ENCODE measurements around the gene ZFPM1. TPM values are rescaled to one million over a fixed set of nuclear protein-coding genes. Genes with fewer than 3 reads are reported as not detected.
"Not testable (repeated sequence)": the region's sequence is repeated elsewhere in the genome, so short reads cannot be mapped to it uniquely, and the experiment has no call there.

Gene ZFPM1
- total RNA-seq, 1 donor from 2014 or later = 1.2 TPM

- DNase-seq = no peak
Observed at GRCh38 chr16:88466175-88466862, 13.2 kb downstream of the ZFPM1 start.

DNA sequence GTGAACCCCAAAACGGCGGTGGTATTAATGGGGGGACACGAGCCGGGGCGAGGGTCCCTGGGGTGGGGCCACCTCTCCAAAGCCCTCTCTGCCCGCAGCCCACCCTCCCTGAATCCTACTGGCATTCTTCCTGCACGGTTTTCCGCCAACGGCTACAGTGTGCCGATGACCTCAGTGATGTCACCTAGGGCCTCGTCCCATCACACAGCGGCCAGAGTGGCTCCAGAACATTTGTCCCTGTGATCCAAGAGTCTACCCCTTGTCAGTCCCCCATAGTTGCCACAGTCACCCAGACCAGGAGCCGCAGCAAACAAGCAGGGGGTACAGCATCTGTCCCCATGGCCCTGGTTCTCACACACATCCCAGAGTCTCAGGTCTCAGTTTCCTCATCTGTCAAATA lies 13.9 kb downstream of the ZFPM1 start:
- DNase-seq = no peak

GRCh38 chr16:88467541-88467944 lies 14.5 kb downstream of the ZFPM1 start:
- DNase-seq = no peak

GRCh38 chr16:88468275-88469129 lies 15.4 kb downstream of the ZFPM1 start:
- DNase-seq = no peak

- no peak for DNase-seq
Observed at GRCh38 chr16:88469615-88470395, 16.7 kb downstream of the ZFPM1 start.

- DNase-seq = not testable (repeated sequence)
Observed at GRCh38 chr16:88470396-88470680, 17.3 kb downstream of the ZFPM1 start.

DNA sequence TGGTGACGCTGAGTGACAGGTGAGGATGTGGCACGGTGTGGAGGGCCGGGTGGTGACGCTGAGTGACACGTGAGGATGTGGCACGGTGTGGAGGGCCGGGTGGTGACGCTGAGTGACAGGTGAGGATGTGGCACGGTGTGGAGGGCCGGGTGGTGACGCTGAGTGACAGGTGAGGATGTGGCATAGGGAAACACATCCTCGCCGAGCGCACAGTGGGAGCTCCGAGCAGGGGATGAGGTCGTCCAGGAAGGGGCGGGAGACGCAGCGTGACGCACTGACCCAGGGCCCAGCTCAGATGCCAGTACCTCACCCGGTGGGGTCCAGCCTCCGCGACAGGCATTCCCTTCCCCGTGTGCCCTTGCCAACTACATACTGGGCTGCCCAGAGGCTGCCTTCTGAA lies 17.6 kb downstream of the ZFPM1 start:
- DNase-seq = not testable (repeated sequence)

- DNase-seq = no peak
Observed at GRCh38 chr16:88471115-88471514, 18.0 kb downstream of the ZFPM1 start.

DNA sequence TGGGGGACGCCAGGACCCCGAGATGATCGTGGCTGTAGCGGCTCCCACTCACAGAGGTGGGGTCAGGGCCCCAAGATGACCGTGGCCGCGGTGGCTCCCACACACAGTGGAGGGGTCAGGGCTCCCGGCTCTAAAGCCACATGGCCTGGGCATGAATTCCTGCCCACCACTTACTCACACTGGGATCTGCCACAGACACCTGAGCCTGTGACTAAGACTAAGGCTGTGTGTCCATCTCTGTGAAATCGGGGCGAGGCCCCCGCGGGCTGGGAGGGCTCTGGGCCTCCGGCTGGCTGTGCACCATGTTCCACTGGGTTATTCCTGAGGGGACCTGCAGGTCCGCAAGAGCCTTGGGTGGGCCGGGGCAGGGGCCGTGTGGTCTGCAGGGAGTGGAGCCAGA lies 18.5 kb downstream of the ZFPM1 start:
- no peak for DNase-seq

DNA sequence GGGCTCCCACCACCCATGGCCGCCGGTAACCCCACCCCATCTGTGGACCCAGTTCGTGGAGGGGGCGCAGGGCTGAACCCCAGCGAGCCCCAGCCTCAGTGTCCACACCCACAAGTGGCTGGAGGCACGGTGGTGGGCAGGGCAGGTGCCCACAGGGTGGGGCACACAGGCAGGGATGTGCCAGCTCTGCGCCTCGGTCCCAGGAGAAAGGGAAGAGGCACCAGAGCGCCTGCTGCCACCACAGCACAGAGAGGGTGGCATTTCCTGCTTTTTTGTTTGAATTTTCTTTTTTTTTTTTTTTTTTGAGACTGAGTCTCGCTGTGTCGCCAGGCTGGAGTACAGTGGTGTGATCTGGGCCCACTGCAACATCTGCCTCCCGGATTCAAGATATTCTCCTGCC lies 19.0 kb downstream of the ZFPM1 start:
- no peak for DNase-seq

DNA sequence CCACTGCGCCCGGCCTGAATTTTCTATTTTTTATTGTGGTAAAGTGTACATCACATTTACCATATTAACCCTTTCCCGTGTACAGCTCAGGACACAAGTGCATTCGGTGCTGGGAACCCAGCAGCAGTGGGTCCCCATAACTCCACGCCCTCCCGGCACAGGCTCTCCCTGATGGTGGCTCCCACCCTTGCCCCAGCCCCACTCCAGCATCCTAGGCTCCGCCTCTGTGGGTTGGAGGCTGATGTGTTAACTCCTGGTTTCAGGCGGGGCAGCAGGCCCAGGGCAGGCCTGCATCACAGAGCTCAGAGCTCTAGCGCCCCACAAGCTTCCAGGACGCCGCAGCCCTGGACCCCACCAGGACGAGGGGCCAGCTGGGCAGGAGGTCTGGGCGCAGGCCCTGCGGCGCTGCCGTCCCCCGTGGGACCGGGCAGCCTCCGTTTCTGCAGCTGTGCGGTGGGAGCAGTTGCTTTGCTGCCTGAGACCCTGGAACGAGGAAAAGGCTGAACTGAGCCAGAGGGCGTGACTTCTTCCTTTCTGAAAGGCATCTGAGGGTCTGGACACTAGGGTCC lies 19.6 kb downstream of the ZFPM1 start:
- no peak for DNase-seq

DNA sequence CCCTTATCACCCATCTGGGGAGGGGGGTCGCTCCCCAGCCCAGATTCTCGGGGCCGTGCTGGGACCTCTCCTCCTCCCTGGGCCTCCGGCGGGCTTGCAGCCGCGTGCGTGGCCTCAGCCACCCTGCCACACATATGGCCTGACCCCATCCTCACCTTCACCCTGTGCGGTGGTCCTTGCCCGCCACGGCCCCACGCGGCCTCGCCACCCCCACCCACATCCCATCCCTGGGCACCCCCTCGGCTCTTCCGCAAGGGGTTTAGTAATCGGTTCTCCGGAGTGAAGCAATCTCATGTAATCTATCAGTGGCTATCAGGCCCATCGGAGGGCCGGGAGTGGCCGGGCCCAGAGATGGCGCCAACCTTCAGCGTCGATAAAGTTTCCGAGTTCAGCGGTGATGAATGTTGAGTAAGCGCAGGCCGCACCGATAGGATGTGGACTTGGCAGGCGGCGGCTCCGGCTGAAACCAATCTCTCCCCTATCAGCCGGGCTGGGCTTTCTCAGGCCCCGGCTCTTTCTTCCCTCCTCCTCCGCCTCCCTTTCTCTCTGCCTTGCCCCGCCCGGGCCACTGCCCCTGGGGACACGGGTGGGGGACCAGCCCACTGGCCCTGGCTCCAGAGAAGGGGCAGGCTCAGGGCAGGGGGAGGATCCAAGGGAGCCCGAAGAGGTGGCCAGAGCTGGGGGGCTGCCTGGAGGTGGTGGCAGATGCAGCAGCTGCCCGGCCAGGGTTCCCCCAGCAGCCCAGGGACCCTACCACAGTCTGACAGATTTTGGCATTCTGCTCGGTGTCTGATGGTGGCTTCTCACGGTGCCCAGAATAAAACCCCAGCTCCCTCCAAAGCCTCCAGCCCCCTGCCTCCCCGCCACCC lies 20.8 kb downstream of the ZFPM1 start:
- DNase-seq = no peak

- DNase-seq = no peak
Observed at GRCh38 chr16:88475037-88475436, 22.0 kb downstream of the ZFPM1 start.

- DNase-seq = no peak
Observed at GRCh38 chr16:88476203-88476602, 23.1 kb downstream of the ZFPM1 start.

DNA sequence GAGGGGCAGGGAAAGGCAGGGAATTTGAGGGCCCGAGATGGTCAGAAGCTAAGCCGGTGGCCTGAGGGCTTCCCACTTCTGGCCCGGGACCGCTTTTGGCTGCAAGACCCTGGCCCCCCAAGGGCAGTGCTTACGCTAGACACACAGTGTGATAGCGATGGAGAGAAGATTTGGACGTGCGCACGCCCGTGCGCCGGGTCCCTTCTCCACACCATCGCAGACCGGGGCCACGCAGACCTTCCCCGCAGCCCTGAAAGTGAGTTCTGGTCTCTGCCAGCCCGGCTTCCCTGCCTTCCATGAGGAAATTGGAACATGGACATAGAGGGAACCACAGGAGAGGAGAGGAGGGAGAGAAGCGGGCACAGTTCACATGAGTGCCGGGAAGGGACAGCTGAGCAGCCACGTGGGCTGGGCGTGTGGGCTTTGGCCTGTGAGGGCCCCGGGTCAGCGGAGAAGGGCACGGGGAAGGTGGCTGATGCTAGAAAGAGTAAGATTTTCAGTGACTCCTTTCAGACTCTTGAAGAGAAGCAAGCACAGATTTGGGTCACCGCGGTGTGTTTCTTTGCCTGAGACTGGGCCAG lies 23.8 kb downstream of the ZFPM1 start:
- no peak for DNase-seq

DNA sequence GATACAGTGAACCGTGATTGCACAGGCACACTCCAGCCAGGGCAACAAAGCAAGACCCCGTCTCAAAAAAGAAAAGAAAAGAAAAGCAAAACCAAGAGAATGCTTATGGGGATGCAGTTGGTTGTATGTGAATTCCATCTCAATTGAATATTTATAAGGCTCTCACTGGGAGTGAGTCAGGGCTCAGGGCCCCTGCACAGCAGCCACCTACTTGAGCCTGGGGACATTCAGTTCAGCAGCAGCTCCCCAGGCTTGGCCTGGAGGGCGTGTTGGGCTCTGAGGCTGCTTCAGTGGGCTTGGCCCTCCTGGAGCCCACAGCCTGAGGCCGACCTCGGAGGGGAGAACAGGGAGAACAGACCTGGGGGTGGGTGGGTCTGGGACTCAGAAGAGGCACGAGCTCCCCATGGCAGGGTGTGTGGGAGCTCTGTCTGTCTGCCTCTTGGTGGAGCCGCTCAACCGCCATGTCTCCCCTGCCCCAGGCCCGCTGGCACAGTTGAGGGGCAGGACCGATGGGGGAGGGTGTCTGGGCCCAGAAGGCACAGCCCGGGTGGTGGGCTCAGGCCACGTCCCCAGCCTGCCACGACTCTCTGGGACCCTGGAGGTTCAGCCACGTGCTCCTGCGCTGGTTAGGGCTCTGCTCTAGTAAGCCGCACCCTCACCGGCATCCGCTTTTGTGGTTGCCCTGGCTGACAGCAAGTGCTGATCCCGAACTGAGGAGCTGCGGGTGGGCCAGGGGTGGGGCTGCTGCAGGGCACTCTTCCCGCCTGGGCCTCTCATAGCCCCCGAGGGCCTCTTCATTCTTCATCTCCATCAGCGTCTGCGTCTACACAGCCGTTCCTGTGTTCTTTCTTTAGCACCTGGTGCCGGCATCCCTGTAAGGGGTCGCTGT lies 24.8 kb downstream of the ZFPM1 start:
- DNase-seq = no peak

DNA sequence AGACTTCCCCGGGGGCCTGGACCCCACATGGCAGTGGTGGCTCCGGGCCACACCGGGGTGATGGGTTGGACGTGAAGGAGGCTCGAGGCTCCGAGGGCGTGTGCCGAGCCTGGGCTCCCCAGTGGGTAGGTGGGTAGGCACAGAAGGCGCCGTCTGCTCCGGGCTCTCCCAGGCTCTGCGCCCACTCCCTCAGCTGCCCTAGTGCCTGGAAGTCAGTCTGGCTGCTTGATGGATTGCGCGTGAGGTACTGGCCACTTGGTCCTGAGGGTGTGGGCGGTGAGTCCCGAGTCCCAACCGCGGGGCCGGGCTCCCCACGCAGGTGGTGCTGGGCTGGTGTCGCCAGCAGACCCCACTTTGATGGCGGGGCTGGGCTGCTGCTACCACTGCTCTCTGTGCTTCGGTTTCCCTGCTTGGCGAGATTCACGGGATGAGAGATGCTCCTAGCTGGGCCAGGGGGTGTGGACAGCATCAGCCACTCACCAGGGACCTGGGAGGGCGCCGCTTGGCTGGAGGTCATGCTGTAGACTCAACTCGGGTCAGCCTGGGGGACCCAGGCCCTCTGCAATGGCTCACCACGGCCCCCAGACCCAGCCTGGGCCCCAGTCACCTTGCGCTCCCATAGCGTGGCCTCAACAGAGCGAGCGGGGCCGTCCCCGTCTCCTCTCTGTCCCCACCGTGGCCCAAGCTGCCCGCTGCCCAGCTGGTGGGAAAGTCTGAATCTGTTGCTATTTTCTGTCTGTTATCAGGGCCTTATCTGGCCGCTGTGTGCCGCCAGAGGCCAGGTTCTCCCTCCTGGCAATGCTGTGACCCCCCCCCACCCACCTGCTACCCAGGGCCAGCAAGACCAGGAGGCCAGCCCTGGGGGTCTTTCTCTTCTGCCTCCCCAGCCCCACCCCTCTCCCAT lies 26.1 kb downstream of the ZFPM1 start:
- DNase-seq = no peak

DNA sequence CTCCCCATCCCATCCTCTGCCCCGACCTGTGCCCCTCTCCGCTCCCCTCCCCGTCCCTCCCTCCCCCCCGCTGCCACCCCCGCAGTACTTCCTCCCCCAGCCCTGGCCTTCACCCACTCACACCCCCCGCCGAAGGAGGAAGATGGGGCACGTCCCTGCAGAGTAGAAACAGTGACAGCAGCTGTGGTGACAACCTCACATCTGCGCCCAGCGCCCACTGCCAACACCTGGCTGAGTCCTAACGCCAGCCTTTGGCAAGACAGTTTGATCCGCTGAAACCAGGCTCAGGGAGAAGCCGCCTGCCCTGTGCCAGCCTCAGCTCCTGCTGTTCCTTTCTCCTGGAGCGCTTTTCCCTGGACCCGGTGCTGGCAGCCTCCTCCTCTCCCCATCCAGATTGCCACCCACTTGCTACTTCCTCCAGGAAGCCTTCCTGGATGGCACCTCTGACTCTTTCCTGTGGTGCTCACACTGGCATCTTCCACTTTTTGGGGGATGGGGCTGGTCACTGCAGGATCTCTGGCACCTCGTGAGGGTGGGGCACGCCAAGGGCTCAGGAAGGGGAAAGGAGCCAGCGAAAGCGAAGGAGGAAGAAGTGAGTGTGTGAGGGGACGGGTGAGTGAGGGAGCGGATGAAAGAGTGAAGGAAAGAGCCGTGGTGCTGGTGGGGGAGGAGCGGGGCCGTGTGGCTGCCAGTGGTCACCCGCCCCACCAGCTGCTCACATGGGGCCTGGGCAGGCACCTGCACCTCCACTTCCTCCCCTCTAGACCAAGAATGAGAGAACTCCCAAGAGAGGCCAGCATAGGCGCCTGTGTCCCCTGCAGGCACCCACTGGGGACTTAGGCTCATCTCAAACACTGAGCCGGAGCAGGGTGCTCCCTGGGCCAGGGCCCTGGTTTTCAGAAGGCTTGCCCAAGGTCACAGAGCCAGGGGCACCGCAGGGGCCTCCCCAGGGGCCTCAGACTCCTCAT lies 27.0 kb downstream of the ZFPM1 start:
- DNase-seq = no peak
